BE2C (cell line): ENCODE measurements around the gene ENDOG.

Experiments
- DNase-seq: peaks from one replicate; pipeline ENCODE4 v3.0.0-alpha.2; 2020
- H3K27me3 ChIP-seq: fragments of 250-450 bp; sonication (Bioruptor Pico); 2 replicates; pipeline ENCODE4 v1.5.1; 2020; ENCODE audit warnings: mild to moderate bottlenecking
- H3K36me3 ChIP-seq: fragments of 250-450 bp; sonication (Bioruptor Pico); 2 replicates; pipeline ENCODE4 v1.5.1; 2020; ENCODE audit warnings: mild to moderate bottlenecking
- H3K4me1 ChIP-seq: fragments of 250-450 bp; sonication (Bioruptor Pico); 2 replicates; pipeline ENCODE4 v1.5.1; 2020
- H3K4me3 ChIP-seq: 2 replicates; pipeline ENCODE4 v1.5.1; 2011; ENCODE audit warnings: low read depth, low read length
- H3K9me3 ChIP-seq: fragments of 250-450 bp; sonication (Bioruptor Pico); 2 replicates; pipeline ENCODE4 v1.5.1; 2020
- TF ChIP-seq, protein P1 (sequence below): IDR thresholded peaks from 2 replicates; pipeline ENCODE4 v1.5.1; 2012; ENCODE audit warnings: mild to moderate bottlenecking, low read depth, low read length

Gene ENDOG

DNA sequence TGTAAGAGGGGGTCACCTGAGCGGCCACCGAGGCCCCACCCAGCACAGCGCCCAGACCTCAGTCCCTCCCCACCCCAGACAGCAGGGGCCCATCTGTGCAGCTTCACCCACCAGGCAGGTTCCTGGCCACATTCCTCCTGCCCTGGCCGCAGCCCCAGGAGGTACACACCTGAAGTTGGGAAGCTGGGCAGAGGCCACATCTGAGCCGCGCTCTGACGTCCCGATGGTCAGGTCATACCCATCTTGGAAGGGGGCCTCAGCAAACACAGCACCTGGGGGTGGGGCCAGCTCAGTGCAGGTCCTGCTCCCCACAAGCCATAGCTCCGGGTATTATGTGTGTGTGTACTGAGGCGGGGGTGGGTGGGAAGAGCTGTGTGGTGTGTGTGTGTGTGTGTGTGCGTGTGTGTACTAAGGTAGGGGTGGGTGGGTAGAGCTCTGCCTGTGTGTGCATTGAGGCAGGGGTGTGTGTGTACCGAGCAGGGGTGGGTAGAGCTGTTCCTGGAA is 5.7 kb downstream of the ENDOG start:
- H3K27me3 ChIP-seq = no peaks in the 10 kb centered on the region
- H3K36me3 ChIP-seq = peaks cover 78% of the 10 kb centered on the region
- no peaks in the 10 kb centered on the region for H3K9me3 ChIP-seq
- TF ChIP-seq, protein P1, sequence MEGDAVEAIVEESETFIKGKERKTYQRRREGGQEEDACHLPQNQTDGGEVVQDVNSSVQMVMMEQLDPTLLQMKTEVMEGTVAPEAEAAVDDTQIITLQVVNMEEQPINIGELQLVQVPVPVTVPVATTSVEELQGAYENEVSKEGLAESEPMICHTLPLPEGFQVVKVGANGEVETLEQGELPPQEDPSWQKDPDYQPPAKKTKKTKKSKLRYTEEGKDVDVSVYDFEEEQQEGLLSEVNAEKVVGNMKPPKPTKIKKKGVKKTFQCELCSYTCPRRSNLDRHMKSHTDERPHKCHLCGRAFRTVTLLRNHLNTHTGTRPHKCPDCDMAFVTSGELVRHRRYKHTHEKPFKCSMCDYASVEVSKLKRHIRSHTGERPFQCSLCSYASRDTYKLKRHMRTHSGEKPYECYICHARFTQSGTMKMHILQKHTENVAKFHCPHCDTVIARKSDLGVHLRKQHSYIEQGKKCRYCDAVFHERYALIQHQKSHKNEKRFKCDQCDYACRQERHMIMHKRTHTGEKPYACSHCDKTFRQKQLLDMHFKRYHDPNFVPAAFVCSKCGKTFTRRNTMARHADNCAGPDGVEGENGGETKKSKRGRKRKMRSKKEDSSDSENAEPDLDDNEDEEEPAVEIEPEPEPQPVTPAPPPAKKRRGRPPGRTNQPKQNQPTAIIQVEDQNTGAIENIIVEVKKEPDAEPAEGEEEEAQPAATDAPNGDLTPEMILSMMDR = no peak
- peaks cover 5% of the 10 kb centered on the region for H3K4me1 ChIP-seq
- no peak overlapping the region for H3K4me3 ChIP-seq
- no peak for DNase-seq

DNA sequence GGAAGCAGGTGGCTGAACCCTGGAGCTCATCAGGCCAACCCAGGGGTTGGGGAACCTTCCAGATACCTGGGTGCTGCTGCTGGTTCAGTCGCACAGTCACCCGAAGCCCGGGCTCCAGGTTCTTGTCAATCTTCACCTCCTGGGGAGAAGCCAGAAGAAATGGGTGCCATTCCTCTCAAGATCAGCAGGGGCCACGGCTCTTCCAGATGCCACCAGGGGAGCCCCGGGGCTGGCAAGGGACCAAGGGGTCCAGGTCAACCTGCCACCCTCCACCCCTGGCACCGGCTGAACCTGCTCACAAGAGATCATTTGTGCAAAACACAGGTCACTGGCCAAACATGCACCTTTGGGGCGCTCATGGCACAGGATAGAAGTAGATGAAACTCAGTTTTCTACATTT is 6.6 kb downstream of the ENDOG start:
- no peak for DNase-seq
- no peaks in the 10 kb centered on the region for H3K9me3 ChIP-seq
- H3K4me1 ChIP-seq = peaks cover 4% of the 10 kb centered on the region
- TF ChIP-seq, protein P1 = no peak
- H3K27me3 ChIP-seq = no peaks in the 10 kb centered on the region
- no peak overlapping the region for H3K4me3 ChIP-seq
- peaks cover 78% of the 10 kb centered on the region for H3K36me3 ChIP-seq

DNA sequence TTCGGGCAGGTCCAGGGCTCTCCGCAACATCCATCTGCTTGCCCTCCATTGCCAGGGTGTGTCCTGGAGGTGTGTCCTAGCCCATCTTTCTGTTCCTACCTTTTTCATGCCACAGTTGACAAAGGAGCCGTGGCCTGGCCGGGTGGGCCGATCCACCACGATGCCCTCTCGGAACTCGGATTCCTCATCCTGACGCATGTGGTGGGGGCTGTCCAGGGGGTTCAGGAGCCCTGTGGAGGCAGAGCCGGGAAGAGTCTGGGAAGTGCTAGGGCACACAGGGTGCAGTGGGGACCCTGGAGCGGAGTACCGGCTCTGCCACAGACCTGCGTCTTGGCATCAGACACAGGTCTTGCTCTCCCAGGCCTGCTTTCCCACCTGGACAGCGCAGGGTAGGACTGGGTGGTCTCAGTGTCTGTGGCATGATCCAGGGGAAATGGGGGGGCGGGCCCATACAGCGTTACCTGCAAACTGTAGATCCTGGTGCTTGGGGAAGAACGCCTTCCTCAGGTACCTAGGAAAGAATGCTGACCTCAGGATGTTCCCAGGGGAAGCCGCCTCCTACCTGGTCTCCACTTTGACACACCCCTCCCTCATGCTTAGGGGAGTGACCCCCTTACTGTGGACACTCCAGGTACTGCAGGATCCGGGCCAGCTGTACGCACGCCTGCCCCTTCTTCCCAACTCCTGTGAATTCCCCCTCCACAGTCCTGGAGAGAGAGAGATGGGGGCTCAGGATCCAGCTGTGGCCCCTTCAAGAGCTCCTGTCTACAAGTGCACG is 7.8 kb downstream of the ENDOG start:
- TF ChIP-seq, protein P1 = peak; percentile 22; the same call in 1 of the 2 replicates
- H3K4me3 ChIP-seq = no peak overlapping the region
- H3K9me3 ChIP-seq = no peaks in the 10 kb centered on the region
- no peaks in the 10 kb centered on the region for H3K27me3 ChIP-seq
- no peak for DNase-seq
- H3K36me3 ChIP-seq = peaks cover 67% of the 10 kb centered on the region
- no peaks in the 10 kb centered on the region for H3K4me1 ChIP-seq

DNA sequence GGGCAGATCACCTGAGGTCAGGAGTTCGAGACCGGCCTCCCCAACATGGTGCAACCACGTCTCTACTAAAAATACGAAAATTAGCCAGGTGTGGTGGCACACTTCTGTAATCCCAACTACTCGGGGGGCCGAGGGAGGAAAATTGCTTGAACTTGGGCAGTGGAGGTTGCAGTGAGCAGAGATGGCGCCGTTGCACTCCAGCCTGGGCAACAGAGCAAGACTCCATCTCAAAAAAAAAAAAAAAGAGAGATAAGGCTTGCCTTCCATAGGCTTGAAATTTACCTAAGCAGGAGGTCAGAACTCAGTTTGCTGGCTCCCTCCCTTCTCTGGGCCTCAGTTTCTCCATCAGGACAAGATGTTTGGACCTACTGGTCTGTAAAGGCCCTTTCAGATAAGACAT is 10.0 kb downstream of the ENDOG start:
- Histone ChIP-seq H3K4me3 (peak overlapping the region; percentile 98), H3K27me3 (no peaks in the 10 kb centered on the region), H3K4me1 (no peaks in the 10 kb centered on the region), H3K36me3 (peaks cover 53% of the 10 kb centered on the region), H3K9me3 (no peaks in the 10 kb centered on the region)
- DNase-seq = no peak
- TF ChIP-seq, protein P1 = no peak

DNA sequence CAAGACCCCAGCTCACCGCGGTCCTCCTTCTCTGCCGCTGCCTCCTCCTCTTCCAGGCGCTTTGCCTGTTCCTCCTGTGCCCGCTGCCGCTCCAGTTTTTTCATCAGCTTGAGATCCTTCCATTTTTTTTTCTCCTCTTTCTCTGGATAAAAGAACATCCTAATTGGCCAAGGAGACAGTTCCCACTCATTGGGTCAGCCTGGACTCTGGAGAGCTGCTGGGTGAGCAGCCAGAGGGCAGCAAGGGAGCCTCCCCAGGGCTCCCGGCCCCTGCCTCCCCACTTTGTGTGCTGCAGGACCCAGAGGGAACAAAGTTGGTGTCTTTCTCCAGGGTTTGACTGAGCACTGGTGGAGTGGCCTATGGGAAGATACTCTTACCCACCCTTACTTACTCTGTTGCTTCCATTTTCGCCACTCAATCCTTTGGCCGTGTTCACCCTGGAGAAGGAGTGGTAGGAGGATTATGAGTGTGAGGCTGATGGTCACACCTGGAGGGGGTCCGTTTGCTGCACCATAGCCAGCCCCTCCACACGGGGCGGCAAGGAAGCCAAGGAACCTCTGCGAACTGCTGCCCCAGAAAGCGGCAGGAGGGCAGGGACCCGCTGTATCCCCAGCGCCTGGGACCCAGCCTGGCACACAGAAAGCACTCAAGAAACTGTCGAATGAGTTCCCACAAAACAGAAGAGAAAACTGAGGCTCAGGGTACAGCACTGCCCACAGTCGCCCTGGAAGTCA is 10.6 kb downstream of the ENDOG start:
- TF ChIP-seq, protein P1 = no peak
- Histone ChIP-seq H3K4me3 (peak overlapping the region; percentile 98), H3K4me1 (no peaks in the 10 kb centered on the region), H3K9me3 (no peaks in the 10 kb centered on the region), H3K36me3 (peaks cover 52% of the 10 kb centered on the region), H3K27me3 (no peaks in the 10 kb centered on the region)
- no peak for DNase-seq
